Measurements from ENCODE around the gene CERS2. TPM values are rescaled to one million over a fixed set of nuclear protein-coding genes. Genes with fewer than 3 reads are reported as not detected.
"Not testable (repeated sequence)": the region's sequence is repeated elsewhere in the genome, so short reads cannot be mapped to it uniquely, and the experiment has no call there.

Gene CERS2
- total RNA-seq, 4 donors from 2014 or later = 74.9 to 191 (median 147) TPM

DNA sequence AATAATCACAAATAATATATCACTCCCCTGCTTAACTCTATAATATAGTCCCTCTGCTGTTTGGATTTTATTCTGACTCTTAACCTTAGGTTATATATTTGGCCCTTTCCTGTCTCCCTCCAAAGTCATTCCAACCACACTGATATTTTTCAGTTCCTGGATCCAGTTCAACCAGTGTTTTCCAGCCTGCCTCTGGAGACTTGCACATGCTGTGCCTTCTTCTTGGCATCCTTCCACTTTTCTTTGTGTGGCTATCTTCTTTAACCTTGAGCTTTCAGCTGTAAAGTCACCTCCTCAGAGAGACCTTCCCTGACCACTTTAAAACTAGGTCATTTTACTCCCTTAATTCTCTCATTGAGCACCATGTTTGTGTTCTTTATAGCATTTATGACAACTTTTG is 19.4 kb downstream of the CERS2 start:
- Histone ChIP-seq H3K4me3 (no peak overlapping the region), H3K27me3 (no peaks in the 10 kb centered on the region), H3K4me1 (no peaks in the 10 kb centered on the region), H3K9me3 (no peaks in the 10 kb centered on the region), H3K36me3 (no peaks in the 10 kb centered on the region), H3K27ac (no peak overlapping the region)
- intact Hi-C loops (cut with DNase I; ENCODE audit: low total_unique reads) = no loop called here
- no peak for DNase-seq
- no peak for TF ChIP-seq POLR2A (IDR thresholded peaks at IDR 0.05)
- TF ChIP-seq CTCF (IDR thresholded peaks at IDR 0.05) = no peak

GRCh38 chr1:150954708-150955107 is 19.9 kb downstream of the CERS2 start:
- Histone ChIP-seq H3K4me3 (no peak overlapping the region), H3K9me3 (no peaks in the 10 kb centered on the region), H3K4me1 (no peaks in the 10 kb centered on the region), H3K36me3 (no peaks in the 10 kb centered on the region), H3K27ac (no peak overlapping the region), H3K27me3 (no peaks in the 10 kb centered on the region)
- intact Hi-C loops (cut with DNase I; ENCODE audit: low total_unique reads) = no loop called here
- DNase-seq = no peak
- TF ChIP-seq POLR2A (IDR thresholded peaks at IDR 0.05) (no peak), CTCF (IDR thresholded peaks at IDR 0.05) (no peak)

- Histone ChIP-seq H3K36me3 (no peaks in the 10 kb centered on the region), H3K4me3 (no peak overlapping the region), H3K4me1 (no peaks in the 10 kb centered on the region), H3K27ac (peak overlapping the region in 1 of 2 donors; percentile 38), H3K27me3 (no peaks in the 10 kb centered on the region), H3K9me3 (no peaks in the 10 kb centered on the region)
- intact Hi-C loops (cut with DNase I; ENCODE audit: low total_unique reads) = no loop called here
- DNase-seq = no peak
- TF ChIP-seq POLR2A (IDR thresholded peaks at IDR 0.05) = no peak
- no peak for TF ChIP-seq CTCF (IDR thresholded peaks at IDR 0.05)
Measured at GRCh38 chr1:150944856-150945255, 29.8 kb downstream of the CERS2 start.

GRCh38 chr1:150931773-150932172 is 42.9 kb downstream of the CERS2 start:
- Histone ChIP-seq H3K4me3 (no peak overlapping the region), H3K27ac (no peak overlapping the region), H3K36me3 (no peaks in the 10 kb centered on the region), H3K27me3 (no peaks in the 10 kb centered on the region), H3K9me3 (peaks cover 0 to 5% of the 10 kb centered on the region in 2 donors), H3K4me1 (no peaks in the 10 kb centered on the region)
- intact Hi-C loops (cut with DNase I; ENCODE audit: low total_unique reads) = no loop called here
- DNase-seq = no peak
- no peak for TF ChIP-seq CTCF (IDR thresholded peaks at IDR 0.05)
- no peak for TF ChIP-seq POLR2A (IDR thresholded peaks at IDR 0.05)

GRCh38 chr1:150928775-150929174 is 45.9 kb downstream of the CERS2 start:
- H3K36me3 ChIP-seq; H3K27ac ChIP-seq; H3K4me3 ChIP-seq; H3K9me3 ChIP-seq; H3K4me1 ChIP-seq; DNase-seq; H3K27me3 ChIP-seq; intact Hi-C loops (cut with DNase I; ENCODE audit: low total_unique reads): not testable (repeated sequence)

DNA sequence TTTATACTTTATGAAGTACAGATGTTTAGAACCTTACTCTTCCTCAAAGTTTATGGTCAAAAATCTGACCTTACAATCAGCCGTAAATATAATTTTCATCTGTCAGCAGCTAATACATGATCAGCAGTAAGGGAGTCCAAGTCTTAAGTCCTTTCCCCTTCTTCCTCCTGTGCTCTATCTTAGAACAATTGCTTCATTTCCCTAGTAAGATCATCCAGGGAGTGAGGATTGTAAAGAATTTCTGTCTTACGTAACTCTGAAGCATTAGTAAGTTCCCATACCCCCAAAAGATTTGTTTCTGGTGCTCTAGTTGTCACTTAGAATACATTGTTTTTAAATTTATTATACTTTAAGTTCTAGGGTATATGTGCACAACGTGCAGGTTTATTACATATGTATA is 46.3 kb downstream of the CERS2 start:
- no peak overlapping the region for H3K27ac ChIP-seq
- no peak overlapping the region for H3K4me3 ChIP-seq
- intact Hi-C loops (cut with DNase I; ENCODE audit: low total_unique reads) = no loop called here
- DNase-seq = no peak
- TF ChIP-seq POLR2A (IDR thresholded peaks at IDR 0.05) (no peak), CTCF (IDR thresholded peaks at IDR 0.05) (no peak)
- H3K9me3 ChIP-seq = peaks cover 0 to 5% of the 10 kb centered on the region in 2 donors
- H3K4me1 ChIP-seq = no peaks in the 10 kb centered on the region
- H3K36me3 ChIP-seq = no peaks in the 10 kb centered on the region
- H3K27me3 ChIP-seq = no peaks in the 10 kb centered on the region

Data from uterus (tissue), 4 donors.